Osteoblast (primary cell): ENCODE results near the gene USB1. TPM values are rescaled to one million over a fixed set of nuclear protein-coding genes. Genes with fewer than 3 reads are reported as not detected.
A peak's percentile ranks its signal among the peaks of the same experiment; 100 is the strongest.

Source experiments
- DNase-seq: peaks from one replicate; pipeline ENCODE4 v3.0.0; 2011; ENCODE audit warnings: low spot score, mixed read lengths; ENCODE audit not compliant: insufficient read length; ENCODE audit errors: missing footprints
- H2AFZ ChIP-seq: 2 replicates; pipeline ENCODE4 v1.6.0; 2011; ENCODE audit warnings: mild to moderate bottlenecking, low read length
- H3K27ac ChIP-seq: 2 replicates; pipeline ENCODE4 v1.5.1; 2011; ENCODE audit warnings: mild to moderate bottlenecking, low read depth, low read length, moderate library complexity
- H3K27me3 ChIP-seq: 2 replicates; pipeline ENCODE4 v1.6.0; 2012; ENCODE audit warnings: mild to moderate bottlenecking, control low read depth, inconsistent platforms, low read length, moderate library complexity; ENCODE audit not compliant: insufficient read depth
- H3K36me3 ChIP-seq: 2 replicates; pipeline ENCODE4 v1.5.1; 2011; ENCODE audit warnings: mild to moderate bottlenecking, low read length, control low read depth, moderate library complexity; ENCODE audit not compliant: insufficient read depth
- H3K4me1 ChIP-seq: 2 replicates; pipeline ENCODE4 v1.5.1; 2011; ENCODE audit warnings: mild to moderate bottlenecking, low read length, control low read depth, moderate library complexity; ENCODE audit not compliant: insufficient read depth
- H3K4me2 ChIP-seq: 2 replicates; pipeline ENCODE4 v1.6.0; 2011; ENCODE audit warnings: mild to moderate bottlenecking, low read length; ENCODE audit not compliant: insufficient read depth
- H3K4me3 ChIP-seq: fragments of 200-600 bp; sonication (generic); 3 replicates; pipeline ENCODE4 v1.5.1; 2012; ENCODE audit warnings: mild to moderate bottlenecking, low read length, inconsistent platforms; ENCODE audit not compliant: insufficient read depth
- H3K79me2 ChIP-seq: 2 replicates; pipeline ENCODE4 v1.6.0; 2012; ENCODE audit warnings: mild to moderate bottlenecking, low read length, control low read depth, inconsistent platforms; ENCODE audit not compliant: insufficient read depth
- H3K9me3 ChIP-seq: 2 replicates; pipeline ENCODE4 v1.5.1; 2011; ENCODE audit warnings: low read depth, low read length, control low read depth
- H4K20me1 ChIP-seq: 2 replicates; pipeline ENCODE4 v1.6.0; 2012; ENCODE audit warnings: mild to moderate bottlenecking, low read length, control low read depth; ENCODE audit not compliant: insufficient read depth
- CTCF ChIP-seq: IDR thresholded peaks from 2 replicates; pipeline ENCODE4 v1.5.1; 2011; ENCODE audit warnings: mild to moderate bottlenecking, low read depth, low read length, moderate library complexity; ENCODE audit errors: extremely low read depth
- total RNA-seq: library from RNA; depleted of rRNA; stranded (reverse); fragments of >200 nt; gene quantifications from 2 replicates; pipeline ENCODE4 v1.2.3, GENCODE V29; 2012

USB1 gene
- total RNA-seq, 1 donor, result 19.2 TPM

GRCh38 chr16:57970319-57970718 is 30.9 kb upstream of the USB1 start:
- Histone ChIP-seq H3K36me3 (no peaks in the 10 kb centered on the region), H3K4me2 (no peak overlapping the region), H3K9me3 (no peaks in the 10 kb centered on the region), H3K4me3 (no peak overlapping the region), H4K20me1 (no peaks in the 10 kb centered on the region), H3K27ac (no peak overlapping the region), H2AFZ (no peak overlapping the region), H3K27me3 (peaks cover 15% of the 10 kb centered on the region), H3K4me1 (no peaks in the 10 kb centered on the region), H3K79me2 (no peaks in the 10 kb centered on the region)
- no peak for TF ChIP-seq CTCF
- DNase-seq, result peak; percentile 5

- no peak within 1 kb of the TSS for H3K4me3 ChIP-seq
- no peak for TF ChIP-seq CTCF
- no peaks in the 10 kb centered on the region for H3K79me2 ChIP-seq
- H3K36me3 ChIP-seq, result no peaks in the 10 kb centered on the region
- H3K27ac ChIP-seq, result no peak within 1 kb of the TSS
- peaks cover 15% of the 10 kb centered on the region for H3K27me3 ChIP-seq
- peak; percentile 21 for DNase-seq
- no peaks in the 10 kb centered on the region for H3K4me1 ChIP-seq
- H4K20me1 ChIP-seq, result no peaks in the 10 kb centered on the region
- H2AFZ ChIP-seq, result no peak within 1 kb of the TSS
- no peaks in the 10 kb centered on the region for H3K9me3 ChIP-seq
- no peak within 1 kb of the TSS for H3K4me2 ChIP-seq
These were observed 30.2 kb upstream of the USB1 start, which contains the start of gene CNGB1 for GRCh38 chr16:57970970-57971369. Gene CNGB1, minus strand, starts transcription at chr16:57971128. Its CDS starts 3,842 bp downstream, at chr16:57967286.

GRCh38 chr16:57971848-57972247 is 29.4 kb upstream of the USB1 start:
- Histone ChIP-seq H3K27ac (no peak overlapping the region), H4K20me1 (no peaks in the 10 kb centered on the region), H3K36me3 (no peaks in the 10 kb centered on the region), H3K4me1 (no peaks in the 10 kb centered on the region), H3K9me3 (no peaks in the 10 kb centered on the region), H3K27me3 (peaks cover 15% of the 10 kb centered on the region), H2AFZ (no peak overlapping the region), H3K4me3 (no peak overlapping the region), H3K79me2 (no peaks in the 10 kb centered on the region), H3K4me2 (no peak overlapping the region)
- no peak for TF ChIP-seq CTCF
- DNase-seq, result no peak

GRCh38 chr16:57972306-57972705 is 28.9 kb upstream of the USB1 start:
- H4K20me1 ChIP-seq, result no peaks in the 10 kb centered on the region
- H3K4me1 ChIP-seq, result no peaks in the 10 kb centered on the region
- no peaks in the 10 kb centered on the region for H3K36me3 ChIP-seq
- H3K27ac ChIP-seq, result no peak overlapping the region
- H3K79me2 ChIP-seq, result no peaks in the 10 kb centered on the region
- no peaks in the 10 kb centered on the region for H3K9me3 ChIP-seq
- TF ChIP-seq CTCF, result no peak
- no peak overlapping the region for H2AFZ ChIP-seq
- peaks cover 15% of the 10 kb centered on the region for H3K27me3 ChIP-seq
- H3K4me2 ChIP-seq, result no peak overlapping the region
- DNase-seq, result no peak
- no peak overlapping the region for H3K4me3 ChIP-seq
